ENCODE data around the gene NMNAT3.

NMNAT3 gene

GRCh38 chr3:139674571-139675260, 3.1 kb downstream of the NMNAT3 start:
- DNase-seq = no peak
- Histone ChIP-seq H3K4me1 (ENCODE audit: insufficient read depth, low read length) (no peaks in the 10 kb centered on the region), H3K79me2 (ENCODE audit: insufficient read depth, low read length) (no peaks in the 10 kb centered on the region), H3K27ac (ENCODE audit: low read length) (no peak overlapping the region), H3K27me3 (ENCODE audit: insufficient read depth, low read length, poor library complexity) (no peaks in the 10 kb centered on the region), H3K9me3 (ENCODE audit: insufficient read depth, low read length, severe bottlenecking) (no peaks in the 10 kb centered on the region), H2AFZ (ENCODE audit: low read depth, low read length) (no peak overlapping the region), H3K4me2 (ENCODE audit: insufficient read depth, low read length) (no peak overlapping the region), H3K9ac (ENCODE audit: low read depth, low read length) (no peak overlapping the region), H3K4me3 (ENCODE audit: low read depth in 1 of 2, low read length in 2 of 2) (no peak overlapping the region), H3K36me3 (ENCODE audit: insufficient read depth, low read length) (no peaks in the 10 kb centered on the region), H4K20me1 (ENCODE audit: insufficient read depth, low read length) (no peaks in the 10 kb centered on the region)
- no peak for TF ChIP-seq EZH2 (IDR thresholded peaks at IDR 0.05; ENCODE audit: borderline replicate concordance, low read depth, low read length, severe bottlenecking)
- TF ChIP-seq, protein P1, sequence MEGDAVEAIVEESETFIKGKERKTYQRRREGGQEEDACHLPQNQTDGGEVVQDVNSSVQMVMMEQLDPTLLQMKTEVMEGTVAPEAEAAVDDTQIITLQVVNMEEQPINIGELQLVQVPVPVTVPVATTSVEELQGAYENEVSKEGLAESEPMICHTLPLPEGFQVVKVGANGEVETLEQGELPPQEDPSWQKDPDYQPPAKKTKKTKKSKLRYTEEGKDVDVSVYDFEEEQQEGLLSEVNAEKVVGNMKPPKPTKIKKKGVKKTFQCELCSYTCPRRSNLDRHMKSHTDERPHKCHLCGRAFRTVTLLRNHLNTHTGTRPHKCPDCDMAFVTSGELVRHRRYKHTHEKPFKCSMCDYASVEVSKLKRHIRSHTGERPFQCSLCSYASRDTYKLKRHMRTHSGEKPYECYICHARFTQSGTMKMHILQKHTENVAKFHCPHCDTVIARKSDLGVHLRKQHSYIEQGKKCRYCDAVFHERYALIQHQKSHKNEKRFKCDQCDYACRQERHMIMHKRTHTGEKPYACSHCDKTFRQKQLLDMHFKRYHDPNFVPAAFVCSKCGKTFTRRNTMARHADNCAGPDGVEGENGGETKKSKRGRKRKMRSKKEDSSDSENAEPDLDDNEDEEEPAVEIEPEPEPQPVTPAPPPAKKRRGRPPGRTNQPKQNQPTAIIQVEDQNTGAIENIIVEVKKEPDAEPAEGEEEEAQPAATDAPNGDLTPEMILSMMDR (IDR thresholded peaks at IDR 0.05; ENCODE audit: borderline replicate concordance, extremely low read depth, low read length, poor library complexity, severe bottlenecking) = no peak
- no peak for ATAC-seq (ENCODE audit: insufficient read depth, low read depth)

GRCh38 chr3:139672884-139673283, 4.9 kb downstream of the NMNAT3 start:
- Histone ChIP-seq H3K4me1 (ENCODE audit: insufficient read depth, low read length) (no peaks in the 10 kb centered on the region), H3K27me3 (ENCODE audit: insufficient read depth, low read length, poor library complexity) (no peaks in the 10 kb centered on the region), H3K9ac (ENCODE audit: low read depth, low read length) (no peak overlapping the region), H4K20me1 (ENCODE audit: insufficient read depth, low read length) (no peaks in the 10 kb centered on the region), H3K36me3 (ENCODE audit: insufficient read depth, low read length) (no peaks in the 10 kb centered on the region), H3K9me3 (ENCODE audit: insufficient read depth, low read length, severe bottlenecking) (no peaks in the 10 kb centered on the region), H3K4me2 (ENCODE audit: insufficient read depth, low read length) (no peak overlapping the region), H2AFZ (ENCODE audit: low read depth, low read length) (no peak overlapping the region), H3K79me2 (ENCODE audit: insufficient read depth, low read length) (no peaks in the 10 kb centered on the region), H3K4me3 (ENCODE audit: low read depth in 1 of 2, low read length in 2 of 2) (no peak overlapping the region), H3K27ac (ENCODE audit: low read length) (no peak overlapping the region)
- TF ChIP-seq EZH2 (IDR thresholded peaks at IDR 0.05; ENCODE audit: borderline replicate concordance, low read depth, low read length, severe bottlenecking) = no peak
- TF ChIP-seq, protein P1 (IDR thresholded peaks at IDR 0.05; ENCODE audit: borderline replicate concordance, extremely low read depth, low read length, poor library complexity, severe bottlenecking) = no peak
- no peak for ATAC-seq (ENCODE audit: insufficient read depth, low read depth)
- no peak for DNase-seq

DNA sequence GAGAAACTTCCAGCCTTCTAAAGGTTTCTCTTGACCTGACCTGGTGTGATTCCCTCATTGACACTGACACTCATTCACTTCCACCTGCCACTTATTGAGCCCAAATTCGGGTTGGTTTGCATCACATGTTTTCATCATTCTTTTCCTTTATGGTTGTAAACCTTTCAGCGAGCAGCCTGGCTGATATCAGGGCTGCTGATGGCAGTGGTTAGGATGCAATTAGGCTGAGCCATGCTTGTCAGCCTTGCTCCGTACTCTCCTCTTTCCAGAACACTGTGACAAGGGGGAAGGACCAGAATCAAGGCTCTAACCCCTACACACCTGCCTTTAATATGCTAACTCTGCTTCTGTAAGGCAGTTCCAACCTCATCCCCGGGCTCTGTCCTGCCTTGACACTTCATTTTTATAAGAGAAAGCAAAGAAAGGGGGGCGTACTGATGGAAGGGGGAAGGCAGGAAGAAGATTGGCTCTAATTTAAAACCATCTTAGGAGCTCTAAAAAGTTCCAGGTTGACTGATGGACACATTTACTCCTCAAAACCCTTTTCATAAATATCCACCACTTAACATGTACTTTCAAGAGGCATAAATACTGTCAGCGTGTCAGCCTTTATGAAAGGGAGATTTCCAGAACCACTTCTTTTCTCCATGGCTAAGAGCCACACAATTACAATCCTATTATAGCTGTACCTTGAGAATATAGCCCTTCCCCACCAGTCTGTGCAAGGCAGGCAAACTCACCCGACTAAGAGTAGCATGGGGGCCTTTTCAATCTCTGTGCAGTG, 5.7 kb downstream of the NMNAT3 start:
- no peaks in the 10 kb centered on the region for H3K9me3 ChIP-seq (ENCODE audit: insufficient read depth, low read length, severe bottlenecking)
- H3K4me1 ChIP-seq (ENCODE audit: insufficient read depth, low read length) = no peaks in the 10 kb centered on the region
- TF ChIP-seq, protein P1 (IDR thresholded peaks at IDR 0.05; ENCODE audit: borderline replicate concordance, extremely low read depth, low read length, poor library complexity, severe bottlenecking) = no peak
- no peak for TF ChIP-seq EZH2 (IDR thresholded peaks at IDR 0.05; ENCODE audit: borderline replicate concordance, low read depth, low read length, severe bottlenecking)
- H3K9ac ChIP-seq (ENCODE audit: low read depth, low read length) = no peak overlapping the region
- H3K36me3 ChIP-seq (ENCODE audit: insufficient read depth, low read length) = no peaks in the 10 kb centered on the region
- no peak for ATAC-seq (ENCODE audit: insufficient read depth, low read depth)
- no peaks in the 10 kb centered on the region for H4K20me1 ChIP-seq (ENCODE audit: insufficient read depth, low read length)
- no peaks in the 10 kb centered on the region for H3K27me3 ChIP-seq (ENCODE audit: insufficient read depth, low read length, poor library complexity)
- no peak overlapping the region for H3K4me3 ChIP-seq (ENCODE audit: low read depth in 1 of 2, low read length in 2 of 2)
- no peak overlapping the region for H3K27ac ChIP-seq (ENCODE audit: low read length)
- no peak overlapping the region; the same call in 1 of the 2 replicates for H2AFZ ChIP-seq (ENCODE audit: low read depth, low read length)
- no peak overlapping the region for H3K4me2 ChIP-seq (ENCODE audit: insufficient read depth, low read length)
- no peaks in the 10 kb centered on the region for H3K79me2 ChIP-seq (ENCODE audit: insufficient read depth, low read length)
- DNase-seq = no peak

Data from DND-41 (cell line).